ENCODE results near the gene TRPM2. TPM values are rescaled to one million over a fixed set of nuclear protein-coding genes. Genes with fewer than 3 reads are reported as not detected.

TRPM2 gene
- total RNA-seq, 1 donor from 2014 or later: under 0.01 TPM

- FAIRE-seq (no peak), DNase-seq (ENCODE audit: low read depth) (no peak)
- no peaks in the 10 kb centered on the region for H3K36me3 ChIP-seq (ENCODE audit: control insufficient read depth, insufficient read depth, low read length)
- no peak for TF ChIP-seq CTCF (IDR thresholded peaks at IDR 0.05; ENCODE audit: insufficient read depth, low read length, severe bottlenecking)
- H3K4me3 ChIP-seq (ENCODE audit: low read depth, low read length): no peak overlapping the region
- no peaks in the 10 kb centered on the region for H3K27me3 ChIP-seq (ENCODE audit: control insufficient read depth, insufficient read depth, low read length)
These were observed 83.5 kb downstream of the TRPM2 start for GRCh38 chr21:44436958-44437357.

- no peak for DNase-seq (ENCODE audit: low read depth)
- FAIRE-seq: no peak
- H3K27me3 ChIP-seq (ENCODE audit: control insufficient read depth, insufficient read depth, low read length): no peaks in the 10 kb centered on the region
- TF ChIP-seq CTCF (IDR thresholded peaks at IDR 0.05; ENCODE audit: insufficient read depth, low read length, severe bottlenecking): no peak
- no peak overlapping the region for H3K4me3 ChIP-seq (ENCODE audit: low read depth, low read length)
- H3K36me3 ChIP-seq (ENCODE audit: control insufficient read depth, insufficient read depth, low read length): no peaks in the 10 kb centered on the region
These were observed 83.9 kb downstream of the TRPM2 start for GRCh38 chr21:44437371-44437695.

DNA sequence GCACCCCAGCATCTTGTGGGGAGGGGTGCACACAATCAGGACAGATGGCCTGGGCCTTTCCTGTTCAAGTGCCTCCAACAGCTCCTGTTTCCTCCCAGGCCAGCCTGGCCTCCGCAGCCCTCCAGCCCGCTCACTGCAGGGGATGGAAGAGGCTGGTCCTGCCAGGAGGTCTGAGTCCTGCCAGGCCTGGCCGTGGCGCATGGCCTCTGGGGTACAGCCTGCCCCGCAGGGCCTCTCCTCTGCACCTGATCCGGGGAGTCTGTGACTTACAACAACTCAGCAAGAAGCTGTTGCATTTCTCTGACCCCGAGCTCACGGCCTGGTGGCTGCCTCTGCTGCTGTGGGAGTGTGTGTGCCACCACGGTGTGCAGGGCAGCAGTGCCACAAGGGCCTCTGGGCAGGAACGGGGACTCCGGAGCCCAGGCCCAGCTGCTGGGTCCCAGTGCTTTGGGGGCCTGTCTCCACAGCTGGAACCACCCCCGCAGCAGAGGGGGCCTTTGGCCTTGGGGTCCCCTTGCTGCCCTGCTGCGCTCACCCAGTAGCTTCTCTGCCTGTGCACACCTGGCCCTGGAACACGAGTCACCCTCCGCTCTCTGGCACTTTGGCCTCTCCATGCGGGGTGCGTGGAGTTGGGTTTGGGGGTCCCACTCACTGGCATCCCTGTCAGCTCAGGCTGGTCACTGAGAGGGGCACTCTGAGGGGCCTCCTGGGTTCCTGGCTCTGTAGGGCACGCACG lies 84.4 kb downstream of the TRPM2 start:
- no peak for TF ChIP-seq CTCF (IDR thresholded peaks at IDR 0.05; ENCODE audit: insufficient read depth, low read length, severe bottlenecking)
- FAIRE-seq (no peak), DNase-seq (ENCODE audit: low read depth) (no peak)
- no peaks in the 10 kb centered on the region for H3K27me3 ChIP-seq (ENCODE audit: control insufficient read depth, insufficient read depth, low read length)
- no peak overlapping the region for H3K4me3 ChIP-seq (ENCODE audit: low read depth, low read length)
- H3K36me3 ChIP-seq (ENCODE audit: control insufficient read depth, insufficient read depth, low read length): no peaks in the 10 kb centered on the region

DNA sequence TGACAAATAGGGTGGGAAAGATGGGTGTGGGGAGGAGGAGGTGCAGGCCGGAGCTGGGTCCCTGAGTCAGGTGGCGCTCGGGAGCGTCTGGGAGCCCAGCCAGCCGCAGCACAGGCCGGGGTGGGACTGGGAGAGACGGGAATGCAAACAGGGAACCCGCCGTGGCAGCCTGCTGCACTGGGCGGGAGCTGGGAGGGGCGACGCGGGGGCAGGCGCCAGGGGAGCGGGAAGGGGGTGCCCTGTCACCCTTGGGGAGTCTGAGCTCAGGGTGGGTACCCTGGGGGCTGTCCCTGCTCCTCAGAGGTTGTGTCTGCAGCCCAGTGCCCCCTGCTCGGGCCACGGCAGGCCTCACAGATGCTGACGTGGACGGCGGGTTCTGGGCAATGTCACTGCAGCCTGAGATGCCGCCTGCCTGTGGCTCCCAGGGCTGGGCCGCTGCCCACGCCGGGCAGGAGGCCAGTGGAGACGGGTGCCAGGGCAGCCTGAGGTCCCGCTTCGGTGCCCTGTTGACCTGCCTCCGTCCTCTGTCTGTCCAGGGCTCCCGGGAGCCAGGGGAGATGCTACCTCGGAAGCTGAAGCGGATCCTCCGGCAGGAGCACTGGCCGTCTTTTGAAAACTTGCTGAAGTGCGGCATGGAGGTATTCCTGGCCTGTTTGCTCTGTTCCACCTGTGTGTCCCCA lies 85.2 kb downstream of the TRPM2 start:
- DNase-seq (ENCODE audit: low read depth) (no peak), FAIRE-seq (no peak)
- TF ChIP-seq CTCF (IDR thresholded peaks at IDR 0.05; ENCODE audit: insufficient read depth, low read length, severe bottlenecking): no peak
- Histone ChIP-seq H3K36me3 (ENCODE audit: control insufficient read depth, insufficient read depth, low read length) (no peaks in the 10 kb centered on the region), H3K27me3 (ENCODE audit: control insufficient read depth, insufficient read depth, low read length) (no peaks in the 10 kb centered on the region), H3K4me3 (ENCODE audit: low read depth, low read length) (no peak overlapping the region)

GRCh38 chr21:44439211-44439600 lies 85.8 kb downstream of the TRPM2 start:
- TF ChIP-seq CTCF (IDR thresholded peaks at IDR 0.05; ENCODE audit: insufficient read depth, low read length, severe bottlenecking): no peak
- Histone ChIP-seq H3K4me3 (ENCODE audit: low read depth, low read length) (no peak overlapping the region), H3K27me3 (ENCODE audit: control insufficient read depth, insufficient read depth, low read length) (no peaks in the 10 kb centered on the region), H3K36me3 (ENCODE audit: control insufficient read depth, insufficient read depth, low read length) (no peaks in the 10 kb centered on the region)
- DNase-seq (ENCODE audit: low read depth): no peak
- FAIRE-seq: no peak

Data from bronchial epithelial cell (primary cell).